ENCODE measurements around the gene CTBP2. TPM values are rescaled to one million over a fixed set of nuclear protein-coding genes. Genes with fewer than 3 reads are reported as not detected.

Gene CTBP2
- total and polyA plus RNA-seq, 10 of the 15 experiments (the other 5 are each of a cell fraction or from before 2014, with no cell fraction given) = 0.02 to 0.72 (median 0.06) TPM; not detected in 2

DNA sequence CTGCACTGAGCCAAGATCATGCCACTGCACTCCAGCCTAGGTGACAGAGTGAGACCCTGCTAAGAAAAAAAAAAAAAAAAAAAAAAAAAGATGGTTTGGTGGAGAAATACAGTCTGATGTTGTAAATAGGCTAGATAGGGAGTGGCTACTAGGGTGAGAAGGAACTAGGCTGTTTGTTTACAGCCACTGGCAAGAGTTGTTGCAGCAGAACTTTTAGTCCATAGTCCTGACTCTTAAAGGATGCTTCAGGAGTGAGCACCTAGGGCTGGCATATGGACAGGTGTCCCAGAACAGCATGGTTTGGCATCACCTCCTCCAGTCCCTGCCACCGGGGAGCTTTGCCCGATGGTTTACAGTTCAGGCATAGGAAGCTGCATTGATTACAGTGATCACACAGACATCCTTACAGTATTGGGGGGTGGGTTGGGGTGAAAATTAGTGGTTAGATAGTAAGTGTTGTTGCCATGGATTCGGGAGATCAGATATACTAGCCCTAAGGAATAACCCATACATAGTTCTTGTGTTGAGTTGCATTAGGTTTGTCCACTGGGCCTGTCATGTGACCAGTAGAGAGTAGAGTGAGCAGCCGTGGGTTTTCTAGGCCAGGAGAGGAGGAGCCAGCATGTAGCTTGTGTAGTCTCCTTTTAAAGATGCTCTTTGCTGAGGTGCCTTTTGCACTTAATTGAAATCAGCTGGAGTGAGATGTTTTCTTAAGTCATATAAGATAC lies 182.6 kb downstream of the CTBP2 start:
- peaks cover 4% of the 10 kb centered on the region; the same call in 1 of the 2 replicates for H3K4me1 ChIP-seq (ENCODE audit: control insufficient read depth, insufficient read depth, low read length)
- FAIRE-seq = no peak
- H2AFZ ChIP-seq (ENCODE audit: control insufficient read depth, low read depth, low read length) = no peak overlapping the region
- H3K9ac ChIP-seq (ENCODE audit: control insufficient read depth, insufficient read depth, low read length) = no peak overlapping the region
- TF ChIP-seq, protein P1, sequence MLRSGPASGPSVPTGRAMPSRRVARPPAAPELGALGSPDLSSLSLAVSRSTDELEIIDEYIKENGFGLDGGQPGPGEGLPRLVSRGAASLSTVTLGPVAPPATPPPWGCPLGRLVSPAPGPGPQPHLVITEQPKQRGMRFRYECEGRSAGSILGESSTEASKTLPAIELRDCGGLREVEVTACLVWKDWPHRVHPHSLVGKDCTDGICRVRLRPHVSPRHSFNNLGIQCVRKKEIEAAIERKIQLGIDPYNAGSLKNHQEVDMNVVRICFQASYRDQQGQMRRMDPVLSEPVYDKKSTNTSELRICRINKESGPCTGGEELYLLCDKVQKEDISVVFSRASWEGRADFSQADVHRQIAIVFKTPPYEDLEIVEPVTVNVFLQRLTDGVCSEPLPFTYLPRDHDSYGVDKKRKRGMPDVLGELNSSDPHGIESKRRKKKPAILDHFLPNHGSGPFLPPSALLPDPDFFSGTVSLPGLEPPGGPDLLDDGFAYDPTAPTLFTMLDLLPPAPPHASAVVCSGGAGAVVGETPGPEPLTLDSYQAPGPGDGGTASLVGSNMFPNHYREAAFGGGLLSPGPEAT (IDR thresholded peaks at IDR 0.05; ENCODE audit: low read depth) = no peak
- TF ChIP-seq MTA3 (IDR thresholded peaks at IDR 0.05; ENCODE audit: borderline replicate concordance, low read length) (no peak), CBFB (IDR thresholded peaks at IDR 0.05; ENCODE audit: low read depth) (no peak), HDAC2 (IDR thresholded peaks at IDR 0.05) (no peak), SUPT20H (IDR thresholded peaks at IDR 0.05; ENCODE audit: borderline replicate concordance, control insufficient read depth, low read depth, low read length) (no peak), CEBPB (IDR thresholded peaks at IDR 0.05; ENCODE audit: borderline replicate concordance in 1 of 2, low read depth in 2 of 2, low read length in 2 of 2) (no peak), PML (IDR thresholded peaks at IDR 0.05; ENCODE audit: low read length) (no peak), POLR2AphosphoS5 (IDR thresholded peaks at IDR 0.05; ENCODE audit: low read length) (no peak), ZNF274 (IDR thresholded peaks at IDR 0.05; ENCODE audit: insufficient read depth, insufficient read length) (no peak), BMI1 (IDR thresholded peaks at IDR 0.05; ENCODE audit: borderline replicate concordance) (no peak), BACH1 (IDR thresholded peaks at IDR 0.05; ENCODE audit: borderline replicate concordance) (no peak), TCF12 (IDR thresholded peaks at IDR 0.05; ENCODE audit: low read depth, low read length) (no peak), POU2F2 (IDR thresholded peaks at IDR 0.05; ENCODE audit: borderline replicate concordance, low read depth, low read length) (no peak)
- TF ChIP-seq, protein P2, sequence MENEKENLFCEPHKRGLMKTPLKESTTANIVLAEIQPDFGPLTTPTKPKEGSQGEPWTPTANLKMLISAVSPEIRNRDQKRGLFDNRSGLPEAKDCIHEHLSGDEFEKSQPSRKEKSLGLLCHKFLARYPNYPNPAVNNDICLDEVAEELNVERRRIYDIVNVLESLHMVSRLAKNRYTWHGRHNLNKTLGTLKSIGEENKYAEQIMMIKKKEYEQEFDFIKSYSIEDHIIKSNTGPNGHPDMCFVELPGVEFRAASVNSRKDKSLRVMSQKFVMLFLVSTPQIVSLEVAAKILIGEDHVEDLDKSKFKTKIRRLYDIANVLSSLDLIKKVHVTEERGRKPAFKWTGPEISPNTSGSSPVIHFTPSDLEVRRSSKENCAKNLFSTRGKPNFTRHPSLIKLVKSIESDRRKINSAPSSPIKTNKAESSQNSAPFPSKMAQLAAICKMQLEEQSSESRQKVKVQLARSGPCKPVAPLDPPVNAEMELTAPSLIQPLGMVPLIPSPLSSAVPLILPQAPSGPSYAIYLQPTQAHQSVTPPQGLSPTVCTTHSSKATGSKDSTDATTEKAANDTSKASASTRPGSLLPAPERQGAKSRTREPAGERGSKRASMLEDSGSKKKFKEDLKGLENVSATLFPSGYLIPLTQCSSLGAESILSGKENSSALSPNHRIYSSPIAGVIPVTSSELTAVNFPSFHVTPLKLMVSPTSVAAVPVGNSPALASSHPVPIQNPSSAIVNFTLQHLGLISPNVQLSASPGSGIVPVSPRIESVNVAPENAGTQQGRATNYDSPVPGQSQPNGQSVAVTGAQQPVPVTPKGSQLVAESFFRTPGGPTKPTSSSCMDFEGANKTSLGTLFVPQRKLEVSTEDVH (IDR thresholded peaks at IDR 0.05; ENCODE audit: low read depth, partially characterized antibody) = no peak
- no peak overlapping the region for H3K4me2 ChIP-seq (ENCODE audit: control insufficient read depth, insufficient read depth)
- no peak for DNase-seq (ENCODE audit: low read depth, low spot score)
- H4K20me1 ChIP-seq (ENCODE audit: control insufficient read depth, insufficient read depth) = peaks cover 3% of the 10 kb centered on the region; the same call in 1 of the 2 replicates
- no peaks in the 10 kb centered on the region for H3K79me2 ChIP-seq (ENCODE audit: control insufficient read depth, insufficient read depth, low read length)
- ChIA-PET POLR2A (no interaction called here), SMC1A (ENCODE audit: uncharacterized antibody, unreplicated experiment) (interaction anchor here (0.9 to 1.6 kb wide), 2 partner anchors 8 to 15 kb away, joined by 3 to 6 read pairs; no protein-coding TSS in a partner anchor), RAD21 (ENCODE audit: unreplicated experiment) (interaction anchor here (0.6 to 0.7 kb wide), 2 partner anchors 12 to 264 kb away, joined by 3 read pairs; no protein-coding TSS in a partner anchor), CTCF (interaction anchor here (2.2 kb wide), 1 partner anchor 15 kb away, joined by 7 read pairs; no protein-coding TSS in a partner anchor)
- H3K9me3 ChIP-seq (replicated peaks; ENCODE audit: control insufficient read depth, insufficient read depth, low read length) = no peaks in the 10 kb centered on the region
- WGBS (ENCODE audit: insufficient coverage, insufficient replicate concordance, low lambda C conversion rate, missing lambda C conversion rate) = 100% methylated on average over 4 of the region's 4 CpGs
- peaks cover 9 to 16% of the 10 kb centered on the region in 2 experiments; a peak in 3 of 4 replicates for H3K36me3 ChIP-seq (ENCODE audit: control insufficient read depth in 2 of 2, insufficient read depth in 2 of 2, low read length in 1 of 2)
- TSS peak; percentile 45 for BruUV-seq (replicated peaks)
- in situ Hi-C loops (cut with MboI) = no loop called here
- intact Hi-C loops (cut with micrococcal nuclease; ENCODE audit: unreplicated experiment) = no loop called here
- ATAC-seq = no peak
- no peak overlapping the region for H3K27ac ChIP-seq (ENCODE audit: control insufficient read depth, insufficient read depth)
- H3K4me3 ChIP-seq = no peak overlapping the region
- H3K27me3 ChIP-seq (replicated peaks in 1 of 2; ENCODE audit: control insufficient read depth in 2 of 2, insufficient read depth in 2 of 2, low read length in 1 of 2) = no peaks in the 10 kb centered on the region

Measured in GM12878 (cell line).